Keratinocyte (primary cell): ENCODE measurements around the gene HBA1.

Source experiments
- EZH2 ChIP-seq: IDR thresholded peaks from one replicate; pipeline ENCODE4 v1.6.1; 2012; ENCODE audit warnings: inconsistent platforms, mild to moderate bottlenecking, low read length, moderate library complexity
- TF ChIP-seq, protein P1 (sequence below), 3 experiments: IDR thresholded peaks in 1 of 3; conservative IDR thresholded peaks in 1 of 3; optimal IDR thresholded peaks in 1 of 3; 2 replicates in 2 of 3; 3 replicates in 1 of 3; pipeline versions ENCODE3 to v1.5.1; 2011; ENCODE audit warnings: low read length in 3 of 3, mild to moderate bottlenecking in 3 of 3, moderate library complexity in 2 of 3, control low read depth in 1 of 3, inconsistent platforms in 1 of 3; ENCODE audit not compliant: insufficient read depth in 2 of 3; ENCODE audit errors: extremely low read depth in 1 of 3

DNA sequence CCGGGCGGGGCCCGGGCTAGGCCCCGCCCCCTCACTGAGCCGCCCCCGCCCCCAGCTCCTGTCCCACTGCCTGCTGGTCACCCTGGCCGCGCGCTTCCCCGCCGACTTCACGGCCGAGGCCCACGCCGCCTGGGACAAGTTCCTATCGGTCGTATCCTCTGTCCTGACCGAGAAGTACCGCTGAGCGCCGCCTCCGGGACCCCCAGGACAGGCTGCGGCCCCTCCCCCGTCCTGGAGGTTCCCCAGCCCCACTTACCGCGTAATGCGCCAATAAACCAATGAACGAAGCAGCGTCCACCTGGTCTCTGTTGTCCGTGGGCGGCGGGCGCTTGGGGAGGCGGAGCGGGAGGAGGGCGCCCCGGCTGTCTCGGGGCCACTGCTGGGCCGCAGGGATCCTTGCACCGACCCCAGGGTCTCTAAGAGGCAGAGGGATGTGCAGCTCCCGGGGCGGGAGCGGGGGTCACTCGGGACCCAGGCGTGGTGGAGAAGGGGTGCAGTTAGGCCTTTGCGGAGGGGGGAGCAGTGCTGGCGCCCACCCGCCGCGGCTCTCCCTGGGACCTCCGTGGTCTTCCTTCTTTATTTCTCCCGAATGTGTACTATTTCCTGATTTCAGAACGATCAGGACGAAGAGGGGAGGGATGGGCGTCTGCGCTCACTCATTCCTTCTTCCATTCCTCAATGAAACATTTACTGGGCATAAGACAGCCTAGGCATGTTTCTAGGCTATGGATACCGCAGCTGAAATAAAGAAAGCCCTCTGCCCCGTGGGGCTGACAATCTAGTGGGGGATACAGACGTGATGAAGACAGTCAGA is 22.1 kb upstream of the HBA1 start:
- peak; percentile 61 for TF ChIP-seq EZH2
- TF ChIP-seq, protein P1, sequence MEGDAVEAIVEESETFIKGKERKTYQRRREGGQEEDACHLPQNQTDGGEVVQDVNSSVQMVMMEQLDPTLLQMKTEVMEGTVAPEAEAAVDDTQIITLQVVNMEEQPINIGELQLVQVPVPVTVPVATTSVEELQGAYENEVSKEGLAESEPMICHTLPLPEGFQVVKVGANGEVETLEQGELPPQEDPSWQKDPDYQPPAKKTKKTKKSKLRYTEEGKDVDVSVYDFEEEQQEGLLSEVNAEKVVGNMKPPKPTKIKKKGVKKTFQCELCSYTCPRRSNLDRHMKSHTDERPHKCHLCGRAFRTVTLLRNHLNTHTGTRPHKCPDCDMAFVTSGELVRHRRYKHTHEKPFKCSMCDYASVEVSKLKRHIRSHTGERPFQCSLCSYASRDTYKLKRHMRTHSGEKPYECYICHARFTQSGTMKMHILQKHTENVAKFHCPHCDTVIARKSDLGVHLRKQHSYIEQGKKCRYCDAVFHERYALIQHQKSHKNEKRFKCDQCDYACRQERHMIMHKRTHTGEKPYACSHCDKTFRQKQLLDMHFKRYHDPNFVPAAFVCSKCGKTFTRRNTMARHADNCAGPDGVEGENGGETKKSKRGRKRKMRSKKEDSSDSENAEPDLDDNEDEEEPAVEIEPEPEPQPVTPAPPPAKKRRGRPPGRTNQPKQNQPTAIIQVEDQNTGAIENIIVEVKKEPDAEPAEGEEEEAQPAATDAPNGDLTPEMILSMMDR (optimal IDR thresholded peaks at IDR 0.05 in 1 of 3, IDR thresholded peaks at IDR 0.05 in 1 of 3, conservative IDR thresholded peaks at IDR 0.05 in 1 of 3; ENCODE audit: extremely low read depth in 1 of 3, insufficient read depth in 2 of 3, low read length in 3 of 3): no peak
